Fibroblast of lung (primary cell): ENCODE results near the gene WDR26. TPM values are rescaled to one million over a fixed set of nuclear protein-coding genes. Genes with fewer than 3 reads are reported as not detected.

Experiments
- DNase-seq, 2 donors: peaks; one replicate each; pipeline versions ENCODE4 v3.0.0 to v3.0.0-alpha.2; 2010; ENCODE audit warnings: low read depth in 2 of 2
- H2AFZ ChIP-seq: 2 replicates; pipeline ENCODE4 v1.5.1; 2012; ENCODE audit warnings: low read length, control low read depth, inconsistent platforms
- H3K27ac ChIP-seq: 2 replicates; pipeline ENCODE4 v1.5.1; 2011; ENCODE audit warnings: low read length, control low read depth; ENCODE audit not compliant: insufficient read depth
- H3K27me3 ChIP-seq: 2 replicates; pipeline ENCODE4 v1.5.1; 2011; ENCODE audit warnings: mild to moderate bottlenecking, low read length; ENCODE audit not compliant: control insufficient read depth, insufficient read depth
- H3K36me3 ChIP-seq: 2 replicates; pipeline ENCODE4 v1.5.1; 2011; ENCODE audit warnings: low read length; ENCODE audit not compliant: control insufficient read depth, insufficient read depth
- H3K4me1 ChIP-seq: 2 replicates; pipeline ENCODE4 v1.5.1; 2011; ENCODE audit warnings: low read length; ENCODE audit not compliant: control insufficient read depth, insufficient read depth; ENCODE audit errors: extremely low read depth
- H3K4me2 ChIP-seq: 2 replicates; pipeline ENCODE4 v1.5.1; 2011; ENCODE audit warnings: low read length, control low read depth; ENCODE audit not compliant: insufficient read depth; ENCODE audit errors: extremely low read depth
- H3K4me3 ChIP-seq, 4 experiments: fragments of 200-600 bp in 1 of 4; sonication (generic) in 1 of 4; replicated peaks in 1 of 4; 2 replicates each; pipeline ENCODE4 v1.5.1; 2011 to 2016; ENCODE audit warnings: low read length in 4 of 4, low read depth in 3 of 4, mild to moderate bottlenecking in 3 of 4, control low read depth in 2 of 4, inconsistent platforms in 1 of 4, mixed read lengths in 1 of 4; ENCODE audit not compliant: insufficient read depth in 1 of 4; ENCODE audit errors: control extremely low read depth in 1 of 4
- H3K79me2 ChIP-seq: 2 replicates; pipeline ENCODE4 v1.5.1; 2012; ENCODE audit warnings: mild to moderate bottlenecking, low read length, inconsistent platforms; ENCODE audit not compliant: control insufficient read depth, insufficient read depth
- H3K9ac ChIP-seq: 2 replicates; pipeline ENCODE4 v1.5.1; 2011; ENCODE audit warnings: mild to moderate bottlenecking, low read length, control low read depth; ENCODE audit not compliant: insufficient read depth
- H3K9me3 ChIP-seq: 2 replicates; pipeline ENCODE4 v1.5.1; 2012; ENCODE audit warnings: low read depth, low read length; ENCODE audit not compliant: control insufficient read depth, insufficient read depth
- H4K20me1 ChIP-seq: 2 replicates; pipeline ENCODE4 v1.5.1; 2011; ENCODE audit warnings: low read length; ENCODE audit not compliant: control insufficient read depth, insufficient read depth; ENCODE audit errors: extremely low read depth
- CTCF ChIP-seq, 2 donors: IDR thresholded peaks in 1 of 2; conservative IDR thresholded peaks in 1 of 2; 1 replicate in 1 of 2; 2 replicates in 1 of 2; pipeline ENCODE4 v1.5.1; 2011 to 2012; ENCODE audit warnings: low read length in 2 of 2, control low read depth in 1 of 2, inconsistent platforms in 1 of 2, low read depth in 1 of 2, mild to moderate bottlenecking in 1 of 2
- EZH2 ChIP-seq: IDR thresholded peaks from 2 replicates; pipeline ENCODE4 v1.5.1; 2012; ENCODE audit warnings: low read length, control low read depth, mild to moderate bottlenecking; ENCODE audit errors: missing control alignments
- polyA plus RNA-seq, 2 donors: library from polyadenylated mRNA; depleted of rRNA in 1 of 2; stranded (reverse) in 1 of 2; unstranded in 1 of 2; fragments of >200 nt; gene quantifications; 2 replicates each; pipeline ENCODE4 v1.2.1, GENCODE V29; 2011 to 2012; ENCODE audit warnings: missing spikeins in 1 of 2
- total RNA-seq: library from RNA; depleted of rRNA; stranded (reverse); fragments of >200 nt; gene quantifications from 2 replicates; pipeline ENCODE4 v1.2.1, GENCODE V29; 2014

Gene WDR26
- total and polyA plus RNA-seq, 2 donors (not counting 1 experiment from before 2014, with no cell fraction given): 70.4 to 83.4 TPM

GRCh38 chr1:224405604-224405970 lies 29.0 kb downstream of the WDR26 start:
- no peak for DNase-seq
- Histone ChIP-seq H3K9me3 (no peaks in the 10 kb centered on the region), H3K9ac (no peak overlapping the region), H3K27ac (no peak overlapping the region), H3K4me3 (no peak overlapping the region), H3K4me1 (peaks cover 2% of the 10 kb centered on the region), H2AFZ (no peak overlapping the region), H4K20me1 (no peaks in the 10 kb centered on the region), H3K27me3 (no peaks in the 10 kb centered on the region), H3K36me3 (peaks cover 7% of the 10 kb centered on the region), H3K79me2 (no peaks in the 10 kb centered on the region), H3K4me2 (no peak overlapping the region)
- TF ChIP-seq EZH2 (no peak), CTCF (conservative IDR thresholded peaks at IDR 0.05 in 1 of 2, IDR thresholded peaks at IDR 0.05 in 1 of 2; ENCODE audit: low read depth in 1 of 2, low read length in 2 of 2) (no peak)

- no peak overlapping the region for H3K9ac ChIP-seq
- H3K4me1 ChIP-seq: peaks cover 2% of the 10 kb centered on the region
- no peaks in the 10 kb centered on the region for H4K20me1 ChIP-seq
- no peak for TF ChIP-seq EZH2
- TF ChIP-seq CTCF (conservative IDR thresholded peaks at IDR 0.05 in 1 of 2, IDR thresholded peaks at IDR 0.05 in 1 of 2; ENCODE audit: low read depth in 1 of 2, low read length in 2 of 2): no peak
- H3K9me3 ChIP-seq: no peaks in the 10 kb centered on the region
- H3K36me3 ChIP-seq: peaks cover 7% of the 10 kb centered on the region
- H2AFZ ChIP-seq: no peak overlapping the region
- H3K27ac ChIP-seq: no peak overlapping the region
- no peak for DNase-seq
- no peak overlapping the region for H3K4me2 ChIP-seq
- H3K4me3 ChIP-seq: no peak overlapping the region
- no peaks in the 10 kb centered on the region for H3K79me2 ChIP-seq
- no peaks in the 10 kb centered on the region for H3K27me3 ChIP-seq
Observed at GRCh38 chr1:224404916-224405603, 29.5 kb downstream of the WDR26 start.

- Histone ChIP-seq H2AFZ (no peak overlapping the region), H3K36me3 (peaks cover 12% of the 10 kb centered on the region), H3K4me1 (peaks cover 2% of the 10 kb centered on the region), H3K9me3 (no peaks in the 10 kb centered on the region), H3K4me3 (no peak overlapping the region), H3K27ac (no peak overlapping the region), H4K20me1 (no peaks in the 10 kb centered on the region), H3K79me2 (no peaks in the 10 kb centered on the region), H3K4me2 (no peak overlapping the region), H3K9ac (no peak overlapping the region), H3K27me3 (no peaks in the 10 kb centered on the region)
- TF ChIP-seq CTCF (conservative IDR thresholded peaks at IDR 0.05 in 1 of 2, IDR thresholded peaks at IDR 0.05 in 1 of 2; ENCODE audit: low read depth in 1 of 2, low read length in 2 of 2): no peak
- no peak for TF ChIP-seq EZH2
- no peak for DNase-seq
Observed at GRCh38 chr1:224402472-224403036, 32.0 kb downstream of the WDR26 start.
